Spleen (tissue), 7 donors: ENCODE results near the gene MOGAT3.

Experiments used
- CTCF ChIP-seq, 11 experiments: fragments of 200-600 bp in 7 of 11; fragments of 450-650 bp in 4 of 11; sonication (generic) in 4 of 11; IDR thresholded peaks in 8 of 11; conservative IDR thresholded peaks in 3 of 11; 1 replicate in 7 of 11; 2 replicates in 4 of 11; pipeline versions ENCODE4 v1.4.0 to v1.8.0; 2016 to 2021; ENCODE audit warnings: antibody characterized with exemption in 11 of 11, inconsistent platforms in 4 of 11, mild to moderate bottlenecking in 1 of 11
- POLR2A ChIP-seq, 3 donors: fragments of 450-650 bp; IDR thresholded peaks; one replicate each; pipeline ENCODE4 v1.5.1; 2017; ENCODE audit warnings: antibody characterized with exemption in 3 of 3, mild to moderate bottlenecking in 1 of 3
- POLR2AphosphoS5 ChIP-seq, 3 donors: sonication (generic); formaldehyde crosslinking; IDR thresholded peaks; one replicate each; pipeline ENCODE4 v1.5.1; 2017; ENCODE audit warnings: antibody characterized with exemption in 3 of 3
- donor health status: DM: no; HTN: no; CAD: no; lungs with moderate emphysema.
- donor health status: DM: no; HTN: no; CAD: no.
- donor health status: DM: no; HTN: no; CAD: no.

DNA sequence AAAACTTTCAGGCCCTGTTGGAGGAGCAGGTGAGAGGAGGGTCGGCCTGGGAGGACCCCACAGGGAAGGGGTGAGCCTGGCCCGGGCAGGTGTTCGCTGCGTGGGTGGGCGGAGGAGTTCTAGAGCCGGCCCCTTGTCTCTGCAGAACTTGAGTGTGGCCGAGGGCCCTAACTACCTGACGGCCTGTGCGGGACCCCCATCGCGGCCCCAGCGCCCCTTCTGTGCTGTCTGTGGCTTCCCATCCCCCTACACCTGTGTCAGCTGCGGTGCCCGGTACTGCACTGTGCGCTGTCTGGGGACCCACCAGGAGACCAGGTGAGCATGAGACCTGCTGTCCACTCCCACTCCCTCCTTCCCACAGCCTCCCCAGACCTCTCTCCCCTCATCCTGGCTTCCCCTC, 22.7 kb upstream of the MOGAT3 start:
- TF ChIP-seq POLR2AphosphoS5 (IDR thresholded peaks at IDR 0.05) = peak in 1 of 3 donors; percentile 23
- no peak for TF ChIP-seq CTCF (IDR thresholded peaks at IDR 0.05 in 8 of 11, conservative IDR thresholded peaks at IDR 0.05 in 3 of 11)
- no peak for TF ChIP-seq POLR2A (IDR thresholded peaks at IDR 0.05)
